ENCODE measurements around the gene SIT1. TPM values are rescaled to one million over a fixed set of nuclear protein-coding genes. Genes with fewer than 3 reads are reported as not detected.
A peak's percentile ranks its signal among the peaks of the same experiment; 100 is the strongest.

The SIT1 gene
- polyA plus RNA-seq, 1 donor (not counting 4 experiments of a cell fraction or from before 2014, with no cell fraction given), result not detected

DNA sequence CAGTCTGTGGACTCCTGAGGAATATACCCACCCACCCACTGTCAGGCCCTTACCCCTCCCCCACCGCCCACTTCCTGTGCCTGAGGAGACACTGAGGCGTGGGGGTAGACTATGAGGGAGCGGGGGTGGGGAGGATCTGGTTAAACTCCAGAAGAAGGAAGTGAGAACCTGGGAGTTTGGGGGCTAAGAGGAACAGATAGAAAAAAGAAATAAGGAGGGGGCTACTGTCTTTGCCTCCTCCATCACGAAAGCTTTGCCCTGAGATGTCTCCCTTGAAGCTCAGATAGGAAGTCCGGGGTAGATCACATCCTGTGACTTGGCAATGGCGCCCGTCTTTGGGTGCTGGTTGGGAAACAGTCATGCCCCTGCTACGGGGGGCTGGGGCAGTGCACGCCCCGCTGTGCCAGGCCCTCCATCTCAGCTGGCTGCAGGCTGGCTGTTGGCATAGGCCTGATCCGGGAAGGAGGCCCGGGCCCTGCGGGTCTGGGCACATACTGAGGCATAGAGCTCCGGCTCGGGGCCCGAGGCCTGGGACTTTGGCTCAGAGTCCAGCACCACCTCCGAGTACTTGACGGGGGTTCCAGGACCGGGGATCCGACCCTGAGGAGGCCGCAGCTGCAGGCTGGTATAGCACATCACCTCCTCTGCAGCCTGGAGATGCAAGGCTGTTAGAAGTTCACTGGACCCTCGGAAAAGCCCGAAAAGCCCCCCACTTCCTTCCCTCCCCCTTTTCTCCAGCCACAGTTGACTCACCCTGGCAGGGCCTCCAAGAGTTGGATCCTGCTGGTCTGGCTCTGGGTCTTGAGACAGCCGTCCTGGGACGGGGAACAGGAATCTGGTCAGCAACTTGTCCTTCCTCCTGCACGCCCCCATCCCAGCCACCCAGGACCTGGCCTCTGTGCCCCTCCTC is 1.0 kb downstream of the SIT1 start:
- dilution Hi-C loops (cut with MboI; ENCODE audit: extremely low pct_ligation_motif_present, low sequenced_read_pairs), result no loop called here
- Histone ChIP-seq H2AFZ (ENCODE audit: control insufficient read depth, low read length) (peak overlapping the region; percentile 42), H3K9me1 (ENCODE audit: control insufficient read depth, extremely low read depth, insufficient read depth, low read length) (no peaks in the 10 kb centered on the region), H3K4me2 (ENCODE audit: control insufficient read depth, extremely low read depth, insufficient read depth, low read depth, low read length) (no peak overlapping the region), H3K4me1 (ENCODE audit: control insufficient read depth, extremely low read depth, insufficient read depth, low read length) (peaks cover 21% of the 10 kb centered on the region), H4K20me1 (ENCODE audit: control insufficient read depth, extremely low read depth, insufficient read depth, low read length) (no peaks in the 10 kb centered on the region), H3K4me3 (ENCODE audit: control insufficient read depth in 2 of 3, extremely low read depth in 1 of 3, insufficient read depth in 2 of 3, low read depth in 1 of 3, low read length in 3 of 3) (no peak overlapping the region), H3K79me2 (ENCODE audit: control insufficient read depth, insufficient read depth, low read length) (no peaks in the 10 kb centered on the region), H3K9me3 (ENCODE audit: control insufficient read depth, low read depth, low read length) (no peaks in the 10 kb centered on the region), H3K36me3 (ENCODE audit: control insufficient read depth in 2 of 2, extremely low read depth in 1 of 2, insufficient read depth in 2 of 2, low read length in 2 of 2) (no peaks in the 10 kb centered on the region), H3K9ac (ENCODE audit: control insufficient read depth, extremely low read depth, insufficient read depth, low read length) (no peak overlapping the region), H3K27ac (ENCODE audit: control insufficient read depth, insufficient read depth, low read length) (no peak overlapping the region), H3K27me3 (ENCODE audit: control insufficient read depth, extremely low read depth, insufficient read depth, low read length) (no peaks in the 10 kb centered on the region)
- DNase-seq (ENCODE audit: low read depth, low spot score) (no peak), FAIRE-seq (no peak)
- TF ChIP-seq EZH2 (IDR thresholded peaks at IDR 0.05; ENCODE audit: low read length), result no peak
- no peak for TF ChIP-seq CTCF (optimal IDR thresholded peaks at IDR 0.05 in 1 of 3, IDR thresholded peaks at IDR 0.05 in 1 of 3, conservative IDR thresholded peaks at IDR 0.05 in 1 of 3; ENCODE audit: extremely low read depth in 1 of 3, insufficient read depth in 2 of 3, low read length in 3 of 3)

GRCh38 chr9:35646533-35647265 is 4.0 kb downstream of the SIT1 start:
- Histone ChIP-seq H4K20me1 (ENCODE audit: control insufficient read depth, extremely low read depth, insufficient read depth, low read length) (no peaks in the 10 kb centered on the region), H3K9me1 (ENCODE audit: control insufficient read depth, extremely low read depth, insufficient read depth, low read length) (no peaks in the 10 kb centered on the region), H3K9me3 (ENCODE audit: control insufficient read depth, low read depth, low read length) (no peaks in the 10 kb centered on the region), H3K4me1 (ENCODE audit: control insufficient read depth, extremely low read depth, insufficient read depth, low read length) (peaks cover 21% of the 10 kb centered on the region), H3K4me2 (ENCODE audit: control insufficient read depth, extremely low read depth, insufficient read depth, low read depth, low read length) (peak overlapping the region; percentile 96), H3K27ac (ENCODE audit: control insufficient read depth, insufficient read depth, low read length) (peak overlapping the region; percentile 82), H3K36me3 (ENCODE audit: control insufficient read depth in 2 of 2, extremely low read depth in 1 of 2, insufficient read depth in 2 of 2, low read length in 2 of 2) (no peaks in the 10 kb centered on the region), H3K4me3 (ENCODE audit: control insufficient read depth in 2 of 3, extremely low read depth in 1 of 3, insufficient read depth in 2 of 3, low read depth in 1 of 3, low read length in 3 of 3) (peak overlapping the region; percentile 54 to 87 (median 78)), H3K79me2 (ENCODE audit: control insufficient read depth, insufficient read depth, low read length) (no peaks in the 10 kb centered on the region), H2AFZ (ENCODE audit: control insufficient read depth, low read length) (peak overlapping the region; percentile 94), H3K9ac (ENCODE audit: control insufficient read depth, extremely low read depth, insufficient read depth, low read length) (peak overlapping the region; percentile 88), H3K27me3 (ENCODE audit: control insufficient read depth, extremely low read depth, insufficient read depth, low read length) (no peaks in the 10 kb centered on the region)
- dilution Hi-C loops (cut with MboI; ENCODE audit: extremely low pct_ligation_motif_present, low sequenced_read_pairs), result no loop called here
- FAIRE-seq (peak; percentile 13), DNase-seq (ENCODE audit: low read depth, low spot score) (no peak)
- peak; percentile 77 to 98 (median 97) for TF ChIP-seq CTCF (optimal IDR thresholded peaks at IDR 0.05 in 1 of 3, IDR thresholded peaks at IDR 0.05 in 1 of 3, conservative IDR thresholded peaks at IDR 0.05 in 1 of 3; ENCODE audit: extremely low read depth in 1 of 3, insufficient read depth in 2 of 3, low read length in 3 of 3)
- TF ChIP-seq EZH2 (IDR thresholded peaks at IDR 0.05; ENCODE audit: low read length), result no peak
